A673 (cell line): ENCODE results near the gene PACS2. TPM values are rescaled to one million over a fixed set of nuclear protein-coding genes. Genes with fewer than 3 reads are reported as not detected.

Experiments used
- BruUV-seq: library from RNA; stranded (reverse); fragments of 400-500 nt; replicated peaks from 2 replicates; lab custom pipeline; 2021; lab: Mats Ljungman, UMichigan
- CTCF ChIA-PET: fragments of 300-600 bp; sonication (Branson Sonifier 250); formaldehyde crosslinking; loops from one replicate; lab custom pipeline; 2022; ENCODE audit warnings: antibody characterized with exemption; lab: Charles Lee
- POLR2A ChIA-PET: fragments of 300-600 bp; sonication (Branson Sonifier 250); formaldehyde crosslinking; loops from one replicate; lab custom pipeline; 2022; ENCODE audit warnings: antibody characterized with exemption; ENCODE audit not compliant: low non-redundant PET; lab: Charles Lee
- DNase-seq: peaks from one replicate; pipeline ENCODE4 v3.0.0-alpha.2; 2015; ENCODE audit warnings: low spot score
- H3K27ac ChIP-seq: fragments of 200-600 bp; sonication (generic); 2 replicates; pipeline ENCODE4 v1.5.1; 2016; ENCODE audit warnings: mixed run types, low read depth, mild to moderate bottlenecking, mixed read lengths, antibody characterized with exemption, low read length; ENCODE audit not compliant: poor library complexity, severe bottlenecking
- H3K27me3 ChIP-seq: fragments of 200-600 bp; sonication (generic); replicated peaks from 2 replicates; pipeline ENCODE4 v1.6.1; 2017; ENCODE audit warnings: mixed run types, low read depth, mild to moderate bottlenecking, mixed read lengths, antibody characterized with exemption, low read length; ENCODE audit not compliant: insufficient read depth, poor library complexity
- H3K36me3 ChIP-seq: fragments of 200-600 bp; sonication (generic); 2 replicates; pipeline ENCODE4 v1.6.1; 2016; ENCODE audit warnings: mixed run types, mild to moderate bottlenecking, mixed read lengths, antibody characterized with exemption, low read length; ENCODE audit not compliant: insufficient read depth, poor library complexity, severe bottlenecking
- H3K4me1 ChIP-seq: fragments of 200-600 bp; sonication (generic); 2 replicates; pipeline ENCODE4 v1.6.1; 2017; ENCODE audit warnings: mixed run types, mild to moderate bottlenecking, mixed read lengths, antibody characterized with exemption, low read length; ENCODE audit not compliant: insufficient read depth, poor library complexity, severe bottlenecking
- H3K4me3 ChIP-seq: fragments of 200-600 bp; sonication (generic); 2 replicates; pipeline ENCODE4 v1.5.1; 2016; ENCODE audit warnings: low read depth, mixed run types, mild to moderate bottlenecking, mixed read lengths, low read length; ENCODE audit not compliant: poor library complexity, severe bottlenecking
- H3K9me3 ChIP-seq: fragments of 200-600 bp; sonication (generic); 2 replicates; pipeline ENCODE4 v1.6.1; 2016; ENCODE audit warnings: mixed run types, low read depth, mild to moderate bottlenecking, mixed read lengths, antibody characterized with exemption, low read length; ENCODE audit not compliant: poor library complexity, severe bottlenecking
- CTCF ChIP-seq: fragments of 300-800, 200-600 bp; sonication (generic); conservative IDR thresholded peaks from 2 replicates; pipeline ENCODE4 v1.5.1; 2017; ENCODE audit warnings: low read depth, mild to moderate bottlenecking, antibody characterized with exemption, low read length, moderate library complexity, mixed read lengths
- EZH2 ChIP-seq: fragments of 200-600 bp; sonication (generic); IDR thresholded peaks from 2 replicates; pipeline ENCODE4 v1.6.1; 2017; ENCODE audit warnings: borderline replicate concordance, low read depth, mild to moderate bottlenecking, mixed read lengths, antibody characterized with exemption, low read length; ENCODE audit not compliant: poor library complexity, severe bottlenecking
- intact Hi-C: fragments of 100-400 bp; cut with micrococcal nuclease; formaldehyde crosslinking; loops from one replicate; pipeline ENCODE4 v1.10.0; 2022; ENCODE audit not compliant: unreplicated experiment
- total RNA-seq: library from RNA; stranded (reverse); gene quantifications from 2 replicates; pipeline ENCODE4 v1.2.3, GENCODE V29; 2021

Gene PACS2
- total RNA-seq, 1 experiment from 2014 or later = 52.5 TPM

- ChIA-PET CTCF (no interaction called here), POLR2A (no interaction called here)
- no peaks in the 10 kb centered on the region for H3K9me3 ChIP-seq
- H3K27ac ChIP-seq = no peak overlapping the region
- no peak for DNase-seq
- intact Hi-C loops = no loop called here
- no peaks in the 10 kb centered on the region for H3K36me3 ChIP-seq
- TF ChIP-seq CTCF (no peak), EZH2 (no peak)
- no peak overlapping the region for H3K4me3 ChIP-seq
- H3K4me1 ChIP-seq = no peaks in the 10 kb centered on the region
- H3K27me3 ChIP-seq = no peaks in the 10 kb centered on the region
- no TSS peak for BruUV-seq
Measured at GRCh38 chr14:105384605-105385321, 70.2 kb downstream of the PACS2 start.

- Histone ChIP-seq H3K9me3 (no peaks in the 10 kb centered on the region), H3K4me1 (no peaks in the 10 kb centered on the region), H3K27me3 (no peaks in the 10 kb centered on the region), H3K27ac (no peak overlapping the region), H3K4me3 (no peak overlapping the region), H3K36me3 (no peaks in the 10 kb centered on the region)
- no peak for DNase-seq
- intact Hi-C loops = no loop called here
- no TSS peak for BruUV-seq
- TF ChIP-seq CTCF (no peak), EZH2 (no peak)
- ChIA-PET CTCF (no interaction called here), POLR2A (no interaction called here)
Measured at GRCh38 chr14:105385322-105385637, 70.7 kb downstream of the PACS2 start.

GRCh38 chr14:105385698-105386365, 71.3 kb downstream of the PACS2 start:
- DNase-seq = no peak
- intact Hi-C loops = no loop called here
- no peak overlapping the region for H3K4me3 ChIP-seq
- H3K36me3 ChIP-seq = no peaks in the 10 kb centered on the region
- H3K9me3 ChIP-seq = no peaks in the 10 kb centered on the region
- TF ChIP-seq CTCF = no peak
- TF ChIP-seq EZH2 = no peak
- no TSS peak for BruUV-seq
- H3K27me3 ChIP-seq = no peaks in the 10 kb centered on the region
- H3K4me1 ChIP-seq = no peaks in the 10 kb centered on the region
- no peak overlapping the region for H3K27ac ChIP-seq
- ChIA-PET CTCF (no interaction called here), POLR2A (no interaction called here)
